GM23248 (cell line): ENCODE measurements around the gene KIDINS220.

Experiments
- EZH2 ChIP-seq: fragments of 200-600 bp; sonication (generic); IDR thresholded peaks from 2 replicates; pipeline ENCODE4 v1.6.1; 2018; ENCODE audit warnings: antibody characterized with exemption, mild to moderate bottlenecking; ENCODE audit not compliant: insufficient read depth, poor library complexity, severe bottlenecking
- EZH2phosphoT487 ChIP-seq: fragments of 200-600 bp; sonication (generic); IDR thresholded peaks from 2 replicates; pipeline ENCODE4 v1.6.1; 2018; ENCODE audit warnings: antibody characterized with exemption, moderate library complexity, mild to moderate bottlenecking, low read depth; ENCODE audit not compliant: insufficient read depth

GRCh38 chr2:8863331-8863953 is 26.0 kb upstream of the KIDINS220 start:
- no peak for TF ChIP-seq EZH2
- TF ChIP-seq EZH2phosphoT487: no peak
